K562 (cell line): Measurements from ENCODE around the gene ZBTB47. TPM values are rescaled to one million over a fixed set of nuclear protein-coding genes. Genes with fewer than 3 reads are reported as not detected.

Experiments used
- ETS2 ChIP-seq: IDR thresholded peaks from 2 replicates; pipeline ENCODE4 v1.6.1; 2016; ENCODE audit warnings: borderline replicate concordance, missing genetic modification characterization, mild to moderate bottlenecking, moderate library complexity, missing compliant biosample characterization; ENCODE audit not compliant: poor library complexity, severe bottlenecking
- FOXK2 ChIP-seq, 2 experiments: fragments of 450-650 bp; IDR thresholded peaks in 1 of 2; conservative IDR thresholded peaks in 1 of 2; 2 replicates each; pipeline ENCODE4 v1.6.1; 2016; ENCODE audit warnings: low read depth in 2 of 2, mild to moderate bottlenecking in 1 of 2
- HLTF ChIP-seq: fragments of 450-650 bp; IDR thresholded peaks from 2 replicates; pipeline ENCODE4 v1.6.1; 2016
- MCM3 ChIP-seq: fragments of 450-650 bp; IDR thresholded peaks from 2 replicates; pipeline ENCODE4 v1.6.1; 2016
- MYBL2 ChIP-seq, 2 experiments: fragments of 450-650 bp in 1 of 2; sonication (generic) in 1 of 2; formaldehyde crosslinking in 1 of 2; IDR thresholded peaks; 2 replicates each; pipeline versions ENCODE4 v1.6.1 to v1.8.1; 2017 to 2022; ENCODE audit warnings: borderline replicate concordance in 1 of 2, inconsistent platforms in 1 of 2, low read depth in 1 of 2, mild to moderate bottlenecking in 1 of 2, missing genetic modification reagents in 1 of 2, moderate library complexity in 1 of 2
- MYC ChIP-seq, 2 experiments: fragments of 250-450 bp in 1 of 2; sonication (Bioruptor Pico) in 1 of 2; IDR thresholded peaks; 2 replicates each; pipeline versions ENCODE4 v1.5.1 to v1.6.1; 2012 to 2021; ENCODE audit warnings: low read depth in 2 of 2, borderline replicate concordance in 1 of 2, improper control_type of control experiment in 1 of 2, low read length in 1 of 2, mild to moderate bottlenecking in 1 of 2, moderate library complexity in 1 of 2
- NRF1 ChIP-seq, 2 experiments: fragments of 450-650 bp; IDR thresholded peaks in 1 of 2; conservative IDR thresholded peaks in 1 of 2; 2 replicates each; pipeline ENCODE4 v1.6.1; 2014; ENCODE audit warnings: mild to moderate bottlenecking in 2 of 2
- PTRF ChIP-seq: fragments of 450-650 bp; IDR thresholded peaks from 2 replicates; pipeline ENCODE4 v1.6.1; 2016; ENCODE audit warnings: mild to moderate bottlenecking, missing genetic modification characterization, missing compliant biosample characterization
- RCOR1 ChIP-seq, 2 experiments: IDR thresholded peaks; 2 replicates each; pipeline ENCODE4 v1.6.1; 2012; ENCODE audit warnings: low read depth in 2 of 2, low read length in 2 of 2, borderline replicate concordance in 1 of 2, improper control_type of control experiment in 1 of 2
- polyA plus RNA-seq, 8 experiments: library from polyadenylated mRNA; depleted of rRNA in 4 of 8; stranded (reverse) in 5 of 8; unstranded in 3 of 8; fragments of >200 nt; fragmentation: Nextera tagmentation in 2 of 8; fragmentation: Illumina TruSeq in 1 of 8; extraction: Ambion mirVana in 2 of 8; extraction: Trizol in 1 of 8; gene quantifications; 2 replicates each; pipeline versions ENCODE4 v1.2.1 to v1.2.3, GENCODE V29; 2011 to 2014; ENCODE audit warnings: inconsistent platforms in 1 of 8, missing spikeins in 1 of 8
- total RNA-seq, 7 experiments: library from RNA; depleted of rRNA in 6 of 7; stranded (reverse); fragments of >200 nt in 6 of 7; fragmentation: Illumina TruSeq in 2 of 7; extraction: Trizol in 2 of 7; gene quantifications; 2 replicates each; pipeline versions ENCODE4 v1.2.1 to v1.2.3, GENCODE V29; 2011 to 2021; ENCODE audit warnings: low replicate concordance in 1 of 7
- TF ChIP-seq, protein P1 (sequence below), 3 experiments: fragments of 200-800 bp in 1 of 3; fragments of 250-450 bp in 1 of 3; fragments of 450-650 bp in 1 of 3; sonication (Bioruptor Pico) in 1 of 3; sonication (Bioruptor generic) in 1 of 3; formaldehyde crosslinking in 1 of 3; IDR thresholded peaks; 2 replicates each; pipeline versions ENCODE4 v1.6.1 to v1.8.0; 2016 to 2022; ENCODE audit warnings: mild to moderate bottlenecking in 2 of 3, missing genetic modification characterization in 2 of 3, missing compliant biosample characterization in 1 of 3, moderate library complexity in 1 of 3
- TF ChIP-seq, protein P2 (sequence below): sonication (generic); formaldehyde crosslinking; IDR thresholded peaks from 2 replicates; pipeline ENCODE4 v1.8.0; 2022; ENCODE audit warnings: mild to moderate bottlenecking, missing genetic modification reagents
- TF ChIP-seq, protein P3 (sequence below): fragments of 250-450 bp; sonication (Bioruptor Pico); IDR thresholded peaks from 2 replicates; pipeline ENCODE4 v1.5.0; 2021

Gene ZBTB47
- total and polyA plus RNA-seq, 9 of the 15 experiments (the other 6 are each of a cell fraction or from before 2014, with no cell fraction given): 0.11 to 4.6 (median 1.7) TPM; not detected in 1

DNA sequence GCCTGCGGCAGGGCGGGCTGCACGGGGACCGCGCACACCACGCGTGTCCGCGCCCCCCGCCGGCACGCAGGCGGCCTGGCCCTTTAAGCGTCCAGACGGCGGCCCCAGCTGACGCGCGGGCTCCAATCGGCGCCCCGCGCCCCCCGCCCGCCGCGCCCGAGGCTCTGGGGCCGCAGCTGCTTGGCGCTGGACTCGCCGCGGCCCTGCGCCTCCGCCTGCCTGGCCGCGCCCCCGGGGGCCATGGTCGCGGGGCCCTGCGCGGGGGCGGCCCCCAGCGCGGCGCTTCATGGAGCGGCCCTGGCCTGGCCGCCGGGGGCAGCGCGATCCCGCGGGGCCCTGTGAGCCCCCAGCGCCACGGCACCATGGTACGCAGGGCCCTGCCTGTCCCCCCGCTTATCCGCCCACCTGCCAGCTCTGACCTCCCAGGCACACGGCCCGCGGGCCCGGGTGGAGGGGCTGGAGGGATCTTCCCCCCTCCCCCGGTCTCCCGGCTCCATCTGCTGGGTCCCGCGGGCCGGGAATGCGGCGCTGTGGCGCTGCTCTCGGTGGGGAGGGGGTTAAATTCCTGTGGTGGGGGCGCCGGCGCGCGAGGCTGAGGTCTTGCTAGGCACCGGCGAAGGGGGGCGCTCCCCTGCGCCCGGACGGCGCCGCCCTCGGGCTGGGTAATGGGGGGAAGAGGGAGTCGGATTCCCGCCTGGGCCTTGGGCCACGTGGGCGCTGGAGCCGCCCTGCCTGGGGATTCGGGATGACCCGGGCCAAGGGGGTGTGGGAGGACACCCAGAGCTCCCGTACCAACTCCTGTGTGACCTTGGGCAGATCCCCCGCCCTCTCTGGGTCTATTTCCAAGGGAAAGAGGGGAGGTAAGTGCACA is 1.1 kb downstream of the ZBTB47 start (continued):
- TF ChIP-seq, protein P1, sequence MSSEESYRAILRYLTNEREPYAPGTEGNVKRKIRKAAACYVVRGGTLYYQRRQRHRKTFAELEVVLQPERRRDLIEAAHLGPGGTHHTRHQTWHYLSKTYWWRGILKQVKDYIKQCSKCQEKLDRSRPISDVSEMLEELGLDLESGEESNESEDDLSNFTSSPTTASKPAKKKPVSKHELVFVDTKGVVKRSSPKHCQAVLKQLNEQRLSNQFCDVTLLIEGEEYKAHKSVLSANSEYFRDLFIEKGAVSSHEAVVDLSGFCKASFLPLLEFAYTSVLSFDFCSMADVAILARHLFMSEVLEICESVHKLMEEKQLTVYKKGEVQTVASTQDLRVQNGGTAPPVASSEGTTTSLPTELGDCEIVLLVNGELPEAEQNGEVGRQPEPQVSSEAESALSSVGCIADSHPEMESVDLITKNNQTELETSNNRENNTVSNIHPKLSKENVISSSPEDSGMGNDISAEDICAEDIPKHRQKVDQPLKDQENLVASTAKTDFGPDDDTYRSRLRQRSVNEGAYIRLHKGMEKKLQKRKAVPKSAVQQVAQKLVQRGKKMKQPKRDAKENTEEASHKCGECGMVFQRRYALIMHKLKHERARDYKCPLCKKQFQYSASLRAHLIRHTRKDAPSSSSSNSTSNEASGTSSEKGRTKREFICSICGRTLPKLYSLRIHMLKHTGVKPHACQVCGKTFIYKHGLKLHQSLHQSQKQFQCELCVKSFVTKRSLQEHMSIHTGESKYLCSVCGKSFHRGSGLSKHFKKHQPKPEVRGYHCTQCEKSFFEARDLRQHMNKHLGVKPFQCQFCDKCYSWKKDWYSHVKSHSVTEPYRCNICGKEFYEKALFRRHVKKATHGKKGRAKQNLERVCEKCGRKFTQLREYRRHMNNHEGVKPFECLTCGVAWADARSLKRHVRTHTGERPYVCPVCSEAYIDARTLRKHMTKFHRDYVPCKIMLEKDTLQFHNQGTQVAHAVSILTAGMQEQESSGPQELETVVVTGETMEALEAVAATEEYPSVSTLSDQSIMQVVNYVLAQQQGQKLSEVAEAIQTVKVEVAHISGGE (CRISPR knock-in tag; IDR thresholded peaks at IDR 0.05): peak in 1 of 3 experiments; percentile 53; a peak in 1 of 6 replicates
- TF ChIP-seq, protein P2, sequence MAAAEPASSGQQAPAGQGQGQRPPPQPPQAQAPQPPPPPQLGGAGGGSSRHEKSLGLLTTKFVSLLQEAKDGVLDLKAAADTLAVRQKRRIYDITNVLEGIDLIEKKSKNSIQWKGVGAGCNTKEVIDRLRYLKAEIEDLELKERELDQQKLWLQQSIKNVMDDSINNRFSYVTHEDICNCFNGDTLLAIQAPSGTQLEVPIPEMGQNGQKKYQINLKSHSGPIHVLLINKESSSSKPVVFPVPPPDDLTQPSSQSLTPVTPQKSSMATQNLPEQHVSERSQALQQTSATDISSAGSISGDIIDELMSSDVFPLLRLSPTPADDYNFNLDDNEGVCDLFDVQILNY (CRISPR knock-in tag): no peak
- TF ChIP-seq HLTF: no peak
- no peak for TF ChIP-seq ETS2 (tag)
- no peak for TF ChIP-seq PTRF
- peak; percentile 75 for TF ChIP-seq MYC (IDR thresholded peaks at IDR 0.05; ENCODE audit: low read depth, low read length)
- TF ChIP-seq MYC (CRISPR knock-in tag; IDR thresholded peaks at IDR 0.05; ENCODE audit: borderline replicate concordance, low read depth): peak; percentile 83; the same call in 1 of the 2 replicates
- no peak for TF ChIP-seq MCM3
- TF ChIP-seq MYBL2 (IDR thresholded peaks at IDR 0.05; ENCODE audit: low read depth): no peak
- no peak for TF ChIP-seq MYBL2 (CRISPR knock-in tag; IDR thresholded peaks at IDR 0.05; ENCODE audit: borderline replicate concordance)
- TF ChIP-seq RCOR1 (IDR thresholded peaks at IDR 0.05; ENCODE audit: borderline replicate concordance in 1 of 2, low read depth in 2 of 2, low read length in 2 of 2): no peak
- TF ChIP-seq, protein P3, sequence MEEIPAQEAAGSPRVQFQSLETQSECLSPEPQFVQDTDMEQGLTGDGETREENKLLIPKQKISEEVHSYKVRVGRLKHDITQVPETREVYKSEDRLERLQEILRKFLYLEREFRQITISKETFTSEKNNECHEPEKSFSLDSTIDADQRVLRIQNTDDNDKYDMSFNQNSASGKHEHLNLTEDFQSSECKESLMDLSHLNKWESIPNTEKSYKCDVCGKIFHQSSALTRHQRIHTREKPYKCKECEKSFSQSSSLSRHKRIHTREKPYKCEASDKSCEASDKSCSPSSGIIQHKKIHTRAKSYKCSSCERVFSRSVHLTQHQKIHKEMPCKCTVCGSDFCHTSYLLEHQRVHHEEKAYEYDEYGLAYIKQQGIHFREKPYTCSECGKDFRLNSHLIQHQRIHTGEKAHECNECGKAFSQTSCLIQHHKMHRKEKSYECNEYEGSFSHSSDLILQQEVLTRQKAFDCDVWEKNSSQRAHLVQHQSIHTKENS (CRISPR knock-in tag): no peak
- peak; percentile 33; a peak in 3 of 4 replicates for TF ChIP-seq NRF1 (conservative IDR thresholded peaks at IDR 0.05 in 1 of 2, IDR thresholded peaks at IDR 0.05 in 1 of 2)
- TF ChIP-seq FOXK2 (conservative IDR thresholded peaks at IDR 0.05 in 1 of 2, IDR thresholded peaks at IDR 0.05 in 1 of 2; ENCODE audit: low read depth in 2 of 2): no peak
